HG02798 (cell line): ENCODE data around the gene BTG2.

Source experiments
- ATAC-seq: cut with Tn5 transposase; IDR thresholded peaks from one replicate; pipeline ENCODE4 v1.9.1; 2021; ENCODE audit warnings: mild to moderate bottlenecking; ENCODE audit not compliant: unreplicated experiment, poor library complexity

BTG2 gene

GRCh38 chr1:203275656-203276272 is 29.6 kb upstream of the BTG2 start:
- no peak for ATAC-seq

GRCh38 chr1:203276408-203276807 is 28.9 kb upstream of the BTG2 start:
- ATAC-seq = no peak

GRCh38 chr1:203276916-203277545 is 28.3 kb upstream of the BTG2 start:
- no peak for ATAC-seq

GRCh38 chr1:203278082-203278884 is 27.0 kb upstream of the BTG2 start:
- no peak for ATAC-seq

- no peak for ATAC-seq
Measured at GRCh38 chr1:203278885-203279406, 26.4 kb upstream of the BTG2 start.

GRCh38 chr1:203280061-203280460 is 25.3 kb upstream of the BTG2 start:
- ATAC-seq = no peak

- no peak for ATAC-seq
Measured at GRCh38 chr1:203281033-203281432, 24.3 kb upstream of the BTG2 start.

- ATAC-seq = no peak
Measured at GRCh38 chr1:203281851-203282661, 23.3 kb upstream of the BTG2 start.

- no peak for ATAC-seq
Measured at GRCh38 chr1:203282720-203283542, 22.4 kb upstream of the BTG2 start.

- no peak for ATAC-seq
Measured at GRCh38 chr1:203283597-203283996, 21.7 kb upstream of the BTG2 start.

- ATAC-seq = no peak
Measured at GRCh38 chr1:203284411-203285123, 20.8 kb upstream of the BTG2 start.

GRCh38 chr1:203286161-203286984 is 18.9 kb upstream of the BTG2 start:
- no peak for ATAC-seq

GRCh38 chr1:203287109-203287893 is 18.0 kb upstream of the BTG2 start:
- ATAC-seq = peak; percentile 60

- no peak for ATAC-seq
Measured at GRCh38 chr1:203287898-203288297, 17.4 kb upstream of the BTG2 start.

GRCh38 chr1:203288400-203288799 is 16.9 kb upstream of the BTG2 start:
- ATAC-seq = no peak

GRCh38 chr1:203289281-203289981 is 15.9 kb upstream of the BTG2 start:
- ATAC-seq = peak; percentile 61

GRCh38 chr1:203289982-203290260 is 15.4 kb upstream of the BTG2 start:
- no peak for ATAC-seq
